A549 treated with CORT108297 at 1 μM for 4 hours (cell line): ENCODE results near the gene ZHX3. TPM values are rescaled to one million over a fixed set of nuclear protein-coding genes. Genes with fewer than 3 reads are reported as not detected.

ENCODE experiments used
- total RNA-seq: library from RNA; stranded (reverse); fragments of 200-300 nt; extraction: Qiagen RNA extraction; gene quantifications from 5 replicates; pipeline ENCODE4 v1.2.3, GENCODE V29; 2022

The ZHX3 gene
- 3.9 to 5.4 TPM (median 5.1 TPM) in 5 replicates for total RNA-seq

GRCh38 chr20:41317546-41318270 is at the start of gene ZHX3:
TSS of gene ZHX3 (minus strand) at chr20:41317731. CDS start at chr20:41204916, 112,815 bp downstream.

GRCh38 chr20:41366546-41367392 is 49.2 kb upstream of the ZHX3 start, which contains the start of gene EMILIN3:
TSS of gene EMILIN3 (minus strand) at chr20:41366818. CDS start at chr20:41366634, 184 bp downstream.

GRCh38 chr20:41340327-41341055 is 23.0 kb upstream of the ZHX3 start, which contains the start of gene LPIN3:
TSS of gene LPIN3 (plus strand) at chr20:41340821. CDS start at chr20:41345804, 4,983 bp downstream.

GRCh38 chr20:41136680-41137613 is 180.6 kb downstream of the ZHX3 start, which contains the start of gene PLCG1:
TSS of gene PLCG1 (plus strand) at chr20:41137543. CDS start at chr20:41137642, 99 bp downstream.

Other genes with a start within 250 kb of the ZHX3 start
- 32.6 to 42.4 TPM (median 40.9 TPM) in 5 replicates for gene PLCG1, start 180.2 kb downstream of the ZHX3 start, total RNA-seq
- 8.4 to 14.9 TPM (median 11.1 TPM) in 5 replicates for gene LPIN3, start 23.1 kb upstream of the ZHX3 start, total RNA-seq
- 0.27 to 0.55 TPM (median 0.50 TPM) in 5 replicates for gene EMILIN3, start 49.1 kb upstream of the ZHX3 start, total RNA-seq